ENCODE data around the gene PDE4B. TPM values are rescaled to one million over a fixed set of nuclear protein-coding genes. Genes with fewer than 3 reads are reported as not detected.

Gene PDE4B
- total RNA-seq (10 to 100 TPM in 2 of 9 donors, 1 to 10 TPM in 7; 2.9 to 14.9 (median 4.9) TPM), polyA plus RNA-seq (1 to 10 TPM; 1.2 to 2.4 (median 2.4) TPM)
- long read RNA-seq, donor 1, partial matches to known transcripts, result 0 of 1 reads
- long read RNA-seq, donor 1, other reads (novel, unspliced or antisense), result 0 of 1 reads
- long read RNA-seq, donor 2, result 0 reads
- long read RNA-seq, donor 3, partial matches to known transcripts, result 0 of 3 reads
- long read RNA-seq, donor 3, other reads (novel, unspliced or antisense), result 0 of 3 reads
- long read RNA-seq, donor 4, partial matches to known transcripts, result 1 of 1 reads
- long read RNA-seq, donor 4, other reads (novel, unspliced or antisense), result 0 of 1 reads
- long read RNA-seq, donor 5, partial matches to known transcripts, result 0 of 1 reads
- long read RNA-seq, donor 5, other reads (novel, unspliced or antisense), result 0 of 1 reads
- long read RNA-seq, donor 6, partial matches to known transcripts, result 1 of 2 reads
- long read RNA-seq, donor 6, other reads (novel, unspliced or antisense), result 1 of 2 reads
- long read RNA-seq, donor 7, result 0 reads
- long read RNA-seq, donor 8, result 0 reads
- long read RNA-seq, donor 9, result 0 reads
- long read RNA-seq, donor 10, result 0 reads

GRCh38 chr1:65792669-65793358 is at the start of gene PDE4B:
PDE4B (plus strand) TSS chr1:65792895.
- Histone ChIP-seq H3K27me3 (peaks cover 24% of the 10 kb centered on the region), H3K27ac (peak within 1 kb of the TSS in 1 of 5 donors; percentile 22), H3K36me3 (replicated peaks in 1 of 2) (no peaks in the 10 kb centered on the region), H3K4me3 (peak within 1 kb of the TSS in 2 of 4 donors; percentile 9 to 47), H3K9me3 (replicated peaks in 1 of 3) (peaks cover 0 to 11% (median 5%) of the 10 kb centered on the region in 3 donors), H3K4me1 (replicated peaks in 1 of 2) (no peaks in the 10 kb centered on the region)
- DNase-seq, result no peak
- TF ChIP-seq CTCF (IDR thresholded peaks at IDR 0.05), result no peak
- no peak for TF ChIP-seq POLR2A (IDR thresholded peaks at IDR 0.05)
- intact Hi-C loops (cut with DNase I), result no loop called here
- 0 to 5% (median 1%) methylated on average over 15 to 67 of the region's 67 CpGs for WGBS, 4 donors

- H3K9me3 ChIP-seq (replicated peaks in 1 of 3), result no peaks in the 10 kb centered on the region
- no peak for DNase-seq
- intact Hi-C loops (cut with DNase I), result no loop called here
- H3K36me3 ChIP-seq (replicated peaks in 1 of 2), result no peaks in the 10 kb centered on the region
- no peaks in the 10 kb centered on the region for H3K4me1 ChIP-seq (replicated peaks in 1 of 2)
- H3K27ac ChIP-seq, result no peak overlapping the region
- no peak overlapping the region for H3K4me3 ChIP-seq
- 87 to 96% (median 90%) methylated on average over 1 of the region's 1 CpG for whole genome bisulfite sequencing, 4 donors
- TF ChIP-seq CTCF (IDR thresholded peaks at IDR 0.05) (no peak), POLR2A (IDR thresholded peaks at IDR 0.05) (no peak)
- no peaks in the 10 kb centered on the region for H3K27me3 ChIP-seq
Observed at GRCh38 chr1:65744731-65745130, 48.0 kb upstream of the PDE4B start.

GRCh38 chr1:65751961-65752360 is 40.7 kb upstream of the PDE4B start:
- no peak overlapping the region for H3K4me3 ChIP-seq
- intact Hi-C loops (cut with DNase I), result no loop called here
- no peak for DNase-seq
- H3K4me1 ChIP-seq (replicated peaks in 1 of 2), result no peaks in the 10 kb centered on the region
- no peaks in the 10 kb centered on the region for H3K36me3 ChIP-seq (replicated peaks in 1 of 2)
- H3K27me3 ChIP-seq, result no peaks in the 10 kb centered on the region
- no peak for TF ChIP-seq POLR2A (IDR thresholded peaks at IDR 0.05)
- no peaks in the 10 kb centered on the region for H3K9me3 ChIP-seq (replicated peaks in 1 of 3)
- no peak overlapping the region for H3K27ac ChIP-seq
- 40 to 50% (median 46%) methylated on average over 3 of the region's 3 CpGs for WGBS, 4 donors

- intact Hi-C loops (cut with DNase I), result no loop called here
- no peaks in the 10 kb centered on the region for H3K27me3 ChIP-seq
- TF ChIP-seq POLR2A (IDR thresholded peaks at IDR 0.05) (no peak), CTCF (IDR thresholded peaks at IDR 0.05) (no peak)
- H3K36me3 ChIP-seq (replicated peaks in 1 of 2), result no peaks in the 10 kb centered on the region
- DNase-seq, result no peak
- H3K9me3 ChIP-seq (replicated peaks in 1 of 3), result no peaks in the 10 kb centered on the region
- H3K4me3 ChIP-seq, result no peak overlapping the region
- no peak overlapping the region for H3K27ac ChIP-seq
- no peaks in the 10 kb centered on the region for H3K4me1 ChIP-seq (replicated peaks in 1 of 2)
Observed at GRCh38 chr1:65756616-65757015, 36.1 kb upstream of the PDE4B start.
